A549 (cell line): ENCODE measurements around the gene SLC4A3. TPM values are rescaled to one million over a fixed set of nuclear protein-coding genes. Genes with fewer than 3 reads are reported as not detected.

Experiments used
- ATAC-seq, 2 experiments: fragments of 200-7000 bp in 1 of 2; fragments of >200 bp in 1 of 2; cut with Nextera tagmentation in 1 of 2; cut with Tn5 transposase in 1 of 2; 3 replicates each; pipeline versions ENCODE4 v1.8.0 to v1.9.1; 2018 to 2020; ENCODE audit warnings: mild to moderate bottlenecking in 1 of 2, moderate library complexity in 1 of 2
- CTCF ChIA-PET: fragments of 300-600 bp; sonication (Branson Sonifier 250); formaldehyde crosslinking; extraction: SDS; loops from one replicate; lab custom pipeline; 2021; ENCODE audit warnings: antibody characterized with exemption, inconsistent platforms; lab: Yijun Ruan, JAX
- POLR2A ChIA-PET: fragments of 350-600 bp; formaldehyde crosslinking; extraction: SDS; loops from one replicate; lab custom pipeline; 2021; ENCODE audit warnings: antibody characterized with exemption, inconsistent platforms; lab: Yijun Ruan, JAX
- DNase-seq, 2 experiments: peaks; one replicate each; pipeline versions ENCODE4 v3.0.0 to v3.0.0-alpha.2; 2011 to 2016; ENCODE audit warnings: low read depth in 1 of 2, low spot score in 1 of 2
- FAIRE-seq: peaks from 2 replicates; lab custom pipeline; 2011; peaks lifted over from hg19 to GRCh38; lab: Jason Lieb, UNC
- H3K27ac ChIP-seq, 2 experiments: fragments of >200 bp; sonication (Bioruptor Twin); formaldehyde crosslinking; 3 replicates each; pipeline ENCODE4 v1.5.1; 2016 to 2017
- H3K4me1 ChIP-seq: fragments of >200 bp; sonication (Bioruptor Twin); formaldehyde crosslinking; 3 replicates; pipeline ENCODE4 v1.6.1; 2016
- H3K4me2 ChIP-seq: fragments of >200 bp; sonication (Bioruptor Twin); formaldehyde crosslinking; 3 replicates; pipeline ENCODE4 v1.6.1; 2016
- H3K4me3 ChIP-seq: fragments of >200 bp; sonication (Bioruptor Twin); formaldehyde crosslinking; 3 replicates; pipeline ENCODE4 v1.5.1; 2016
- H3K9me3 ChIP-seq: fragments of >200 bp; sonication (Bioruptor Twin); formaldehyde crosslinking; 3 replicates; pipeline ENCODE4 v1.6.1; 2016
- BHLHE40 ChIP-seq: IDR thresholded peaks from 2 replicates; pipeline ENCODE4 v1.6.1; 2012; ENCODE audit warnings: low read depth, low read length, inconsistent platforms
- CBX2 ChIP-seq: fragments of 200-600 bp; sonication (generic); IDR thresholded peaks from 2 replicates; pipeline ENCODE4 v1.6.1; 2016; ENCODE audit warnings: low read depth, mild to moderate bottlenecking, borderline replicate concordance
- CHD4 ChIP-seq: fragments of 200-600 bp; sonication (generic); IDR thresholded peaks from 2 replicates; pipeline ENCODE4 v1.6.1; 2016; ENCODE audit warnings: antibody characterized with exemption, mild to moderate bottlenecking, borderline replicate concordance
- EHF ChIP-seq: fragments of 250-450 bp; sonication (Bioruptor Pico); IDR thresholded peaks from 2 replicates; pipeline ENCODE4 v1.5.0; 2020; ENCODE audit warnings: mild to moderate bottlenecking
- EHMT2 ChIP-seq: fragments of 200-600 bp; sonication (generic); IDR thresholded peaks from 2 replicates; pipeline ENCODE4 v1.6.1; 2016; ENCODE audit warnings: antibody characterized with exemption, low read depth, mild to moderate bottlenecking, moderate library complexity
- ELK1 ChIP-seq: fragments of 150-350 bp; IDR thresholded peaks from 2 replicates; pipeline ENCODE4 v1.6.1; 2014; ENCODE audit warnings: low read depth, mild to moderate bottlenecking, low read length
- EP300 ChIP-seq, 2 experiments: fragments of >200 bp; sonication (Bioruptor Twin); formaldehyde crosslinking; IDR thresholded peaks; 2 replicates in 1 of 2; 3 replicates in 1 of 2; pipeline ENCODE4 v1.6.1; 2016 to 2017
- ESRRA ChIP-seq: fragments of 150-350 bp; IDR thresholded peaks from 2 replicates; pipeline ENCODE4 v1.6.1; 2014; ENCODE audit warnings: mild to moderate bottlenecking, low read length, borderline replicate concordance
- FOSB ChIP-seq: fragments of 250-450 bp; sonication (Bioruptor Pico); IDR thresholded peaks from 2 replicates; pipeline ENCODE4 v1.5.0; 2020; ENCODE audit warnings: mild to moderate bottlenecking, moderate library complexity
- FOXS1 ChIP-seq: fragments of 250-450 bp; sonication (Bioruptor Pico); IDR thresholded peaks from 2 replicates; pipeline ENCODE4 v1.5.0; 2020; ENCODE audit warnings: mild to moderate bottlenecking, moderate library complexity
- GATA3 ChIP-seq: IDR thresholded peaks from 2 replicates; pipeline ENCODE4 v1.6.1; 2012; ENCODE audit warnings: borderline replicate concordance
- HOXA7 ChIP-seq: fragments of 250-450 bp; sonication (Bioruptor Pico); IDR thresholded peaks from 2 replicates; pipeline ENCODE4 v1.5.0; 2020; ENCODE audit warnings: mild to moderate bottlenecking, moderate library complexity
- HOXB13 ChIP-seq: fragments of 250-450 bp; sonication (Bioruptor Pico); IDR thresholded peaks from 2 replicates; pipeline ENCODE4 v1.5.0; 2020; ENCODE audit warnings: low read depth, mild to moderate bottlenecking, moderate library complexity
- JUN ChIP-seq, 2 experiments: fragments of >200 bp; sonication (Bioruptor Twin); formaldehyde crosslinking; IDR thresholded peaks; 2 replicates in 1 of 2; 3 replicates in 1 of 2; pipeline ENCODE4 v1.6.1; 2016 to 2017
- MAFK ChIP-seq: fragments of 450-650 bp; IDR thresholded peaks from 2 replicates; pipeline ENCODE4 v1.6.1; 2014; ENCODE audit not compliant: partially characterized antibody
- MAZ ChIP-seq: fragments of 150-350 bp; IDR thresholded peaks from 2 replicates; pipeline ENCODE4 v1.6.1; 2014; ENCODE audit warnings: antibody characterized with exemption, low read depth, low read length, borderline replicate concordance
- NR3C1 ChIP-seq: fragments of >200 bp; sonication (Bioruptor Twin); formaldehyde crosslinking; IDR thresholded peaks from 3 replicates; pipeline ENCODE4 v1.6.1; 2017
- PHF8 ChIP-seq: fragments of 200-600 bp; sonication (generic); IDR thresholded peaks from 2 replicates; pipeline ENCODE4 v1.6.1; 2016; ENCODE audit warnings: low read depth, mild to moderate bottlenecking, antibody characterized with exemption, moderate library complexity, borderline replicate concordance
- POLR2A ChIP-seq: IDR thresholded peaks from 2 replicates; pipeline ENCODE4 v1.6.1; 2012; ENCODE audit warnings: mild to moderate bottlenecking, low read length
- POLR2AphosphoS2 ChIP-seq: conservative IDR thresholded peaks from 2 replicates; pipeline ENCODE4 v1.6.1; 2012; ENCODE audit warnings: low read length, improper control_type of control experiment, inconsistent platforms
- RARB ChIP-seq: fragments of 250-450 bp; sonication (Bioruptor Pico); IDR thresholded peaks from 2 replicates; pipeline ENCODE4 v1.8.0; 2021; ENCODE audit warnings: mild to moderate bottlenecking, moderate library complexity
- RCOR1 ChIP-seq: fragments of 150-350 bp; IDR thresholded peaks from 2 replicates; pipeline ENCODE4 v1.6.1; 2014; ENCODE audit warnings: antibody characterized with exemption, low read length, low read depth
- RFX5 ChIP-seq: fragments of 450-650 bp; IDR thresholded peaks from 2 replicates; pipeline ENCODE4 v1.7.1; 2014; ENCODE audit warnings: antibody characterized with exemption, mild to moderate bottlenecking, moderate library complexity
- SMC3 ChIP-seq: fragments of >200 bp; sonication (Bioruptor Twin); formaldehyde crosslinking; IDR thresholded peaks from 3 replicates; pipeline ENCODE4 v1.6.1; 2018; ENCODE audit warnings: inconsistent platforms
- TFCP2L1 ChIP-seq: fragments of 250-450 bp; sonication (Bioruptor Pico); IDR thresholded peaks from 2 replicates; pipeline ENCODE4 v1.5.0; 2021; ENCODE audit warnings: mild to moderate bottlenecking
- ZC3H11A ChIP-seq: fragments of 450-650 bp; IDR thresholded peaks from 2 replicates; pipeline ENCODE4 v1.6.1; 2014; ENCODE audit warnings: antibody characterized with exemption, mild to moderate bottlenecking
- ZFP36 ChIP-seq: fragments of 450-650 bp; IDR thresholded peaks from 2 replicates; pipeline ENCODE4 v1.6.1; 2014; ENCODE audit warnings: borderline replicate concordance; ENCODE audit not compliant: partially characterized antibody
- ZNF302 ChIP-seq: fragments of 250-450 bp; sonication (Bioruptor Pico); IDR thresholded peaks from 2 replicates; pipeline ENCODE4 v1.9.0; 2021; ENCODE audit warnings: inconsistent platforms, mild to moderate bottlenecking, moderate library complexity
- ZSCAN20 ChIP-seq: fragments of 250-450 bp; sonication (Bioruptor Pico); IDR thresholded peaks from 2 replicates; pipeline ENCODE4 v1.8.0; 2022; ENCODE audit warnings: mild to moderate bottlenecking, moderate library complexity
- WGBS: methylation state at CpG from one replicate; pipeline ENCODE4 v1.1.6; 2017; ENCODE audit errors: missing lambda C conversion rate; 5-methylcytosine and 5-hydroxymethylcytosine counted together
- polyA plus RNA-seq, 4 experiments: library from polyadenylated mRNA; depleted of rRNA in 3 of 4; stranded (reverse); fragments of >200 nt; fragmentation: RNase III in 1 of 4; extraction: RNeasy Plus Mini Kit Qiagen cat#74134 plus additional on column Dnase treatment in 1 of 4; gene quantifications; 2 replicates in 3 of 4; 3 replicates in 1 of 4; pipeline ENCODE4 v1.2.3, GENCODE V29; 2011 to 2017
- TF ChIP-seq, protein P1 (sequence below): IDR thresholded peaks from 2 replicates; pipeline ENCODE4 v1.6.1; 2012
- TF ChIP-seq, protein P2 (sequence below): fragments of >200 bp; sonication (Bioruptor Twin); formaldehyde crosslinking; IDR thresholded peaks from 3 replicates; pipeline ENCODE4 v1.5.1; 2016
- TF ChIP-seq, protein P3 (sequence below): fragments of 450-650 bp; IDR thresholded peaks from 2 replicates; pipeline ENCODE4 v1.6.1; 2014; ENCODE audit warnings: antibody characterized with exemption

The SLC4A3 gene
- polyA plus RNA-seq, 2 of the 4 experiments (the other 2 are of a cell fraction), result 1.4 to 3.6 TPM

DNA sequence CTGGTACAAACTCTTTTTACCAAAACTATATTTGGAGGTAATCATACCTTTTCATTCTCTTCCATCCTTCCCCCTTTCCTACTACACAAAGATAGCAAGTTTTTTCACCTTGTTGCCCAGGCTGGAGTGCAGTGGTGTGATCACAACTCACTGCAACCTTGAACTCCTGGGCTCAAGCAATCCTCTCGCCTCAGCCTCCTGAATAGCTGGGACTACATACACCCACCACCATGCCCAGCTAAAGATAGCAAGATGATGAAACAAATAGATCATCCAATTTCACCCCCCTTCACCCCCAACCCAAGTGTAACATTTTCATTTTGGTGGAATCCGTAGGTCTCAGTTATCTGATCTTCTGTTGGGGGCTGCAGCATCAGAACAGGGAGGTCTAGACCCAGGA lies 34.3 kb upstream of the SLC4A3 start (continued):
- no peak for TF ChIP-seq EHMT2
- no peak for TF ChIP-seq CBX2
- no peak for TF ChIP-seq RARB (CRISPR knock-in tag)
- no peak for TF ChIP-seq ZSCAN20 (CRISPR knock-in tag)
- no peak for TF ChIP-seq SMC3
- TF ChIP-seq POLR2AphosphoS2, result no peak
- no peak for TF ChIP-seq HOXA7 (CRISPR knock-in tag)
- no peak for TF ChIP-seq ZNF302 (CRISPR knock-in tag)
- TF ChIP-seq PHF8, result no peak
- no peak for TF ChIP-seq FOXS1 (CRISPR knock-in tag)
- no peak for TF ChIP-seq ESRRA

DNA sequence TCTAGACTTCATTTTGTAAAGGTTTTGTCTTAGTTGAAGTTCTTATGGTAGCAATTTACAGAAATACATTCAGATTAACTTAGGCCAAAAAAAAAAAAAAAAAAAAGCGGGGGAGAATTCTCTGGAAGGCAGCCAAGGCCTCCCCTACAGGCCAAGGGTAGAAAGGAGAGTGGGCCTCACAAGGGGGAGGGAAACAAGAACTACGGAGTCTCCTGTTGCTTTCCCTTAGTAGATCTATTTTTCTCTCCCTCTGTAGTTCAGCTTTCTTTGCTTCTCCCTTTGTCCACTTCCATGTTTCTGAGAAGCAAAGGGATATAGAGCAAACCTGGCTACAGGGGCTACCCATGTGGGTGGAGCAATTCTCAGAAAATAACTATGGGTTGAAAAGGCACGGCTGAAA lies 32.2 kb upstream of the SLC4A3 start:
- no peak for FAIRE-seq
- TF ChIP-seq ZNF302 (CRISPR knock-in tag) (no peak), MAFK (no peak), EP300 (IDR thresholded peaks at IDR 0.05) (no peak), PHF8 (no peak), CHD4 (no peak), TFCP2L1 (CRISPR knock-in tag) (no peak), HOXB13 (CRISPR knock-in tag) (no peak), ELK1 (no peak), POLR2A (no peak), BHLHE40 (no peak)
- TF ChIP-seq, protein P1, sequence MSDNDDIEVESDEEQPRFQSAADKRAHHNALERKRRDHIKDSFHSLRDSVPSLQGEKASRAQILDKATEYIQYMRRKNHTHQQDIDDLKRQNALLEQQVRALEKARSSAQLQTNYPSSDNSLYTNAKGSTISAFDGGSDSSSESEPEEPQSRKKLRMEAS, result no peak
- TF ChIP-seq, all 56 proteins: peak for 0
- H3K4me2 ChIP-seq, result no peak overlapping the region
- H3K27ac ChIP-seq, result no peak overlapping the region
- ATAC-seq, result no peak
- H3K9me3 ChIP-seq, result no peaks in the 10 kb centered on the region
- H3K4me1 ChIP-seq, result peaks cover 11% of the 10 kb centered on the region; the same call in 2 of the 3 replicates
- no peak overlapping the region for H3K4me3 ChIP-seq
- CTCF ChIA-PET, result interaction anchor here (1.0 to 4.3 kb wide), 5 partner anchors 18 to 54 kb away, joined by 3 to 18 read pairs (median 4); partner anchors contain the start of gene OBSL1
- POLR2A ChIA-PET, result no interaction called here
- DNase-seq, result no peak
- 67% methylated on average over 3 of the region's 3 CpGs for WGBS

- CTCF ChIA-PET, result interaction anchor here (1.1 to 4.3 kb wide), 7 partner anchors 26 to 68 kb away, joined by 3 to 18 read pairs (median 3); partner anchors contain the start of genes CHPF, OBSL1 and TMEM198
- WGBS, result 20% methylated on average over 19 of the region's 19 CpGs
- FAIRE-seq, result no peak
- H3K4me2 ChIP-seq, result peak overlapping the region; percentile 95
- peak in 1 of 2 experiments; percentile 21 for DNase-seq
- H3K9me3 ChIP-seq, result no peaks in the 10 kb centered on the region
- peak; percentile 30 to 33; a peak in 5 of 6 replicates for ATAC-seq
- H3K4me3 ChIP-seq, result peak overlapping the region; percentile 71
- POLR2A ChIA-PET, result interaction anchor here (0.9 to 2.3 kb wide), 9 partner anchors 20 to 209 kb away, joined by 3 to 19 read pairs (median 4); partner anchors contain the start of genes CHPF, DNPEP, GMPPA and INHA
- peak overlapping the region; percentile 90 to 94 for H3K27ac ChIP-seq
- H3K4me1 ChIP-seq, result peaks cover 11% of the 10 kb centered on the region; the same call in 2 of the 3 replicates
- TF ChIP-seq RCOR1 (no peak), EHF (no peak), PHF8 (no peak), ZC3H11A (no peak), RFX5 (no peak), ZFP36 (no peak), NR3C1 (no peak), ESRRA (no peak), FOSB (CRISPR knock-in tag) (no peak), MAZ (no peak), GATA3 (no peak), ELK1 (no peak), JUN (IDR thresholded peaks at IDR 0.05) (no peak)
- TF ChIP-seq, protein P2, sequence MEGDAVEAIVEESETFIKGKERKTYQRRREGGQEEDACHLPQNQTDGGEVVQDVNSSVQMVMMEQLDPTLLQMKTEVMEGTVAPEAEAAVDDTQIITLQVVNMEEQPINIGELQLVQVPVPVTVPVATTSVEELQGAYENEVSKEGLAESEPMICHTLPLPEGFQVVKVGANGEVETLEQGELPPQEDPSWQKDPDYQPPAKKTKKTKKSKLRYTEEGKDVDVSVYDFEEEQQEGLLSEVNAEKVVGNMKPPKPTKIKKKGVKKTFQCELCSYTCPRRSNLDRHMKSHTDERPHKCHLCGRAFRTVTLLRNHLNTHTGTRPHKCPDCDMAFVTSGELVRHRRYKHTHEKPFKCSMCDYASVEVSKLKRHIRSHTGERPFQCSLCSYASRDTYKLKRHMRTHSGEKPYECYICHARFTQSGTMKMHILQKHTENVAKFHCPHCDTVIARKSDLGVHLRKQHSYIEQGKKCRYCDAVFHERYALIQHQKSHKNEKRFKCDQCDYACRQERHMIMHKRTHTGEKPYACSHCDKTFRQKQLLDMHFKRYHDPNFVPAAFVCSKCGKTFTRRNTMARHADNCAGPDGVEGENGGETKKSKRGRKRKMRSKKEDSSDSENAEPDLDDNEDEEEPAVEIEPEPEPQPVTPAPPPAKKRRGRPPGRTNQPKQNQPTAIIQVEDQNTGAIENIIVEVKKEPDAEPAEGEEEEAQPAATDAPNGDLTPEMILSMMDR, result no peak
- TF ChIP-seq, protein P3, sequence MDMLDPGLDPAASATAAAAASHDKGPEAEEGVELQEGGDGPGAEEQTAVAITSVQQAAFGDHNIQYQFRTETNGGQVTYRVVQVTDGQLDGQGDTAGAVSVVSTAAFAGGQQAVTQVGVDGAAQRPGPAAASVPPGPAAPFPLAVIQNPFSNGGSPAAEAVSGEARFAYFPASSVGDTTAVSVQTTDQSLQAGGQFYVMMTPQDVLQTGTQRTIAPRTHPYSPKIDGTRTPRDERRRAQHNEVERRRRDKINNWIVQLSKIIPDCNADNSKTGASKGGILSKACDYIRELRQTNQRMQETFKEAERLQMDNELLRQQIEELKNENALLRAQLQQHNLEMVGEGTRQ, result no peak
Observed at GRCh38 chr2:219596954-219597551, 30.4 kb upstream of the SLC4A3 start.
